Uterus (tissue), 4 donors: ENCODE data around the gene ATF7. TPM values are rescaled to one million over a fixed set of nuclear protein-coding genes. Genes with fewer than 3 reads are reported as not detected.

Source experiments
- DNase-seq, 2 donors: peaks; one replicate each; pipeline ENCODE4 v3.0.0-alpha.2; 2019 to 2020
- H3K27ac ChIP-seq, 2 donors: fragments of 200-600 bp; sonication (generic); 1 replicate in 1 of 2; 2 replicates in 1 of 2; pipeline ENCODE4 v1.5.1; 2016 to 2018
- H3K27me3 ChIP-seq, 2 donors: fragments of 200-600 bp; sonication (generic); one replicate each; pipeline ENCODE4 v1.5.1; 2018 to 2019; ENCODE audit warnings: control low read depth in 1 of 2
- H3K36me3 ChIP-seq, 2 donors: fragments of 200-600 bp; sonication (generic); one replicate each; pipeline ENCODE4 v1.5.1; 2019; ENCODE audit warnings: control low read depth in 1 of 2
- H3K4me1 ChIP-seq, 2 donors: fragments of 200-600 bp; sonication (generic); one replicate each; pipeline ENCODE4 v1.5.1; 2018 to 2019; ENCODE audit warnings: control low read depth in 1 of 2
- H3K4me3 ChIP-seq, 2 donors: fragments of 200-600 bp; sonication (generic); 1 replicate in 1 of 2; 2 replicates in 1 of 2; pipeline ENCODE4 v1.5.1; 2018 to 2019; ENCODE audit warnings: mild to moderate bottlenecking in 1 of 2
- H3K9me3 ChIP-seq, 2 donors: fragments of 200-600 bp; sonication (generic); one replicate each; pipeline ENCODE4 v1.5.1; 2019; ENCODE audit warnings: control low read depth in 1 of 2
- CTCF ChIP-seq, 4 experiments: fragments of 200-600 bp in 2 of 4; fragments of 450-650 bp in 2 of 4; sonication (generic) in 2 of 4; IDR thresholded peaks; one replicate each; pipeline ENCODE4 v1.5.1; 2016 to 2019; ENCODE audit warnings: antibody characterized with exemption in 4 of 4, mild to moderate bottlenecking in 2 of 4, moderate library complexity in 1 of 4
- POLR2A ChIP-seq, 2 donors: fragments of 450-650 bp; IDR thresholded peaks; one replicate each; pipeline ENCODE4 v1.6.1; 2016; ENCODE audit warnings: antibody characterized with exemption in 2 of 2, mild to moderate bottlenecking in 1 of 2, moderate library complexity in 1 of 2
- intact Hi-C: fragments of 100-400 bp; cut with DNase I; formaldehyde crosslinking; loops from one replicate; pipeline ENCODE4 v1.15.1; 2023; ENCODE audit warnings: low total_unique reads
- total RNA-seq, 4 donors: library from RNA; depleted of rRNA in 3 of 4; stranded (reverse); fragments of >200 nt in 3 of 4; gene quantifications; one replicate each; pipeline versions ENCODE4 v1.1.0 to v1.2.4, GENCODE V29; 2014 to 2023
- donor health status: DM: yes; HTN: yes; CAD: no.

ATF7 gene
- total RNA-seq, 4 donors from 2014 or later, result 10.6 to 47.6 (median 21.3) TPM

DNA sequence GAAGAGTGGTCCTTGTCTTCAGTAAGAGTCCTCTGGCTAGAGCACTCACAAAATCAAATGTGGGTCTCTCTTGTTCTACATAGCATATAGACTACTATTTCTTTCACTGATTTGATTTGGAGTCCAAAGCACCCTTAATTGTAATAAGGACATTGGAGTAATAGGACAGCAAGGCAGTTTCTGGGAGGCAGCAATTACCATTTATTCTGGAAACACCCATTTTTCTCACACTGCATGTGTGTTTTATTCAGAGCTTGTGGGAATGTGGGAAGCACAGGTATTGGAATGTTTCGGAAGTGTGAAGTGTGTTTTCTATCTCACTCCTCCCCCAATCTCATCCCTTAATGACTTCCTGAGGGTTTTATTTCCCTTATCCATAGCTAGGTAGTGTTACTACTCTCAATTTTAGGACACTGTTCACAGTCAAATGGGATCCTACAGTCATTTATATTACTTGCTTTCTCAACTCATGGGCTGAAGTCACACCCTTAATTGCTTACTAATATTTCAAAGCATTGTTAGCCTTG, 154.1 kb downstream of the ATF7 start:
- intact Hi-C loops, result no loop called here
- Histone ChIP-seq H3K4me3 (no peak overlapping the region), H3K27ac (no peak overlapping the region), H3K36me3 (no peaks in the 10 kb centered on the region), H3K4me1 (peaks cover 5 to 15% of the 10 kb centered on the region in 2 donors), H3K27me3 (no peaks in the 10 kb centered on the region), H3K9me3 (no peaks in the 10 kb centered on the region)
- TF ChIP-seq POLR2A (IDR thresholded peaks at IDR 0.05) (no peak), CTCF (IDR thresholded peaks at IDR 0.05) (no peak)
- DNase-seq, result no peak

- Histone ChIP-seq H3K4me1 (no peaks in the 10 kb centered on the region), H3K27ac (no peak overlapping the region), H3K36me3 (no peaks in the 10 kb centered on the region), H3K9me3 (no peaks in the 10 kb centered on the region), H3K27me3 (no peaks in the 10 kb centered on the region), H3K4me3 (no peak overlapping the region)
- intact Hi-C loops, result no loop called here
- TF ChIP-seq POLR2A (IDR thresholded peaks at IDR 0.05), result no peak
- no peak for TF ChIP-seq CTCF (IDR thresholded peaks at IDR 0.05)
- no peak for DNase-seq
Observed at GRCh38 chr12:53468282-53468681, 157.9 kb downstream of the ATF7 start.

DNA sequence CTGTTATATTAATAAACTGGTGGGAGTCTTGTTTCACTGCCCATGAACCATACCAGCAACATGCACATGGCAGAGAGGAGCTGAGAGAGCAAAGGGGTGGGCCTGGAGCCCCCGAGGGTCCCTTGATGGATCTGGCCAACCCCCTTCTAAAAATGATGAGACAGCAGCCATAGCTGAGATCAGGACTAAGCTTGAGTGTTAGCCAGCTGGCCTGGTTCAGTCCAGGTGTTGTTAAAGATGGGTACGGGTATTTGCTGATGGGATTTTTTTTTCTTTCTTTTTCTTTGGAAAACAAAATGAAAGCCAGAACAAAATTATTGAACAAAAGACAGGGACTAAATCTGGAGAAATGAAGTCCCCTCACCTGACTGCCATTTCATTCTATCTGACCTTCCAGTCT, 158.3 kb downstream of the ATF7 start:
- no peaks in the 10 kb centered on the region for H3K36me3 ChIP-seq
- intact Hi-C loops, result no loop called here
- no peak for DNase-seq
- no peaks in the 10 kb centered on the region for H3K4me1 ChIP-seq
- H3K9me3 ChIP-seq, result no peaks in the 10 kb centered on the region
- no peak for TF ChIP-seq POLR2A (IDR thresholded peaks at IDR 0.05)
- TF ChIP-seq CTCF (IDR thresholded peaks at IDR 0.05), result no peak
- H3K4me3 ChIP-seq, result no peak overlapping the region
- H3K27me3 ChIP-seq, result no peaks in the 10 kb centered on the region
- H3K27ac ChIP-seq, result no peak overlapping the region

- no peak for TF ChIP-seq POLR2A (IDR thresholded peaks at IDR 0.05)
- no peak for TF ChIP-seq CTCF (IDR thresholded peaks at IDR 0.05)
- H3K36me3 ChIP-seq, result no peaks in the 10 kb centered on the region
- intact Hi-C loops, result no loop called here
Observed at GRCh38 chr12:53467082-53467481, 159.1 kb downstream of the ATF7 start.

GRCh38 chr12:53466640-53467039, 159.5 kb downstream of the ATF7 start:
- H3K4me3 ChIP-seq, result no peak overlapping the region
- no peak for TF ChIP-seq CTCF (IDR thresholded peaks at IDR 0.05)
- TF ChIP-seq POLR2A (IDR thresholded peaks at IDR 0.05), result no peak
- no peaks in the 10 kb centered on the region for H3K27me3 ChIP-seq
- intact Hi-C loops, result no loop called here
- no peaks in the 10 kb centered on the region for H3K4me1 ChIP-seq
- H3K9me3 ChIP-seq, result no peaks in the 10 kb centered on the region
- no peak overlapping the region for H3K27ac ChIP-seq
- no peak for DNase-seq
- no peaks in the 10 kb centered on the region for H3K36me3 ChIP-seq

More at GRCh38 chr12:53467082-53467481, 159.1 kb downstream of the ATF7 start:
- Histone ChIP-seq H3K9me3 (no peaks in the 10 kb centered on the region), H3K27me3 (no peaks in the 10 kb centered on the region), H3K4me3 (no peak overlapping the region), H3K27ac (no peak overlapping the region), H3K4me1 (no peaks in the 10 kb centered on the region)
- DNase-seq, result no peak
